A549 (cell line): Measurements from ENCODE around the gene CLCF1. TPM values are rescaled to one million over a fixed set of nuclear protein-coding genes. Genes with fewer than 3 reads are reported as not detected.

Experiments
- ATAC-seq, 2 experiments: fragments of 200-7000 bp in 1 of 2; fragments of >200 bp in 1 of 2; cut with Nextera tagmentation in 1 of 2; cut with Tn5 transposase in 1 of 2; 3 replicates each; pipeline versions ENCODE4 v1.8.0 to v1.9.1; 2018 to 2020; ENCODE audit warnings: mild to moderate bottlenecking in 1 of 2, moderate library complexity in 1 of 2
- CTCF ChIA-PET: fragments of 300-600 bp; sonication (Branson Sonifier 250); formaldehyde crosslinking; extraction: SDS; loops from one replicate; lab custom pipeline; 2021; ENCODE audit warnings: antibody characterized with exemption, inconsistent platforms; lab: Yijun Ruan, JAX
- POLR2A ChIA-PET: fragments of 350-600 bp; formaldehyde crosslinking; extraction: SDS; loops from one replicate; lab custom pipeline; 2021; ENCODE audit warnings: antibody characterized with exemption, inconsistent platforms; lab: Yijun Ruan, JAX
- DNase-seq, 2 experiments: peaks; one replicate each; pipeline versions ENCODE4 v3.0.0 to v3.0.0-alpha.2; 2011 to 2016; ENCODE audit warnings: low read depth in 1 of 2, low spot score in 1 of 2
- FAIRE-seq: peaks from 2 replicates; lab custom pipeline; 2011; peaks lifted over from hg19 to GRCh38; lab: Jason Lieb, UNC
- H3K27ac ChIP-seq, 2 experiments: fragments of >200 bp; sonication (Bioruptor Twin); formaldehyde crosslinking; 3 replicates each; pipeline ENCODE4 v1.5.1; 2016 to 2017
- H3K4me1 ChIP-seq: fragments of >200 bp; sonication (Bioruptor Twin); formaldehyde crosslinking; 3 replicates; pipeline ENCODE4 v1.6.1; 2016
- H3K4me2 ChIP-seq: fragments of >200 bp; sonication (Bioruptor Twin); formaldehyde crosslinking; 3 replicates; pipeline ENCODE4 v1.6.1; 2016
- H3K4me3 ChIP-seq: fragments of >200 bp; sonication (Bioruptor Twin); formaldehyde crosslinking; 3 replicates; pipeline ENCODE4 v1.5.1; 2016
- H3K9me3 ChIP-seq: fragments of >200 bp; sonication (Bioruptor Twin); formaldehyde crosslinking; 3 replicates; pipeline ENCODE4 v1.6.1; 2016
- CBX8 ChIP-seq: fragments of 200-600 bp; sonication (generic); IDR thresholded peaks from 2 replicates; pipeline ENCODE4 v1.6.1; 2016
- CEBPB ChIP-seq, 2 experiments: fragments of >200 bp in 1 of 2; sonication (Bioruptor Twin) in 1 of 2; formaldehyde crosslinking in 1 of 2; IDR thresholded peaks; 2 replicates each; pipeline ENCODE4 v1.6.1; 2012 to 2016
- CHD4 ChIP-seq: fragments of 200-600 bp; sonication (generic); IDR thresholded peaks from 2 replicates; pipeline ENCODE4 v1.6.1; 2016; ENCODE audit warnings: antibody characterized with exemption, mild to moderate bottlenecking, borderline replicate concordance
- EHMT2 ChIP-seq: fragments of 200-600 bp; sonication (generic); IDR thresholded peaks from 2 replicates; pipeline ENCODE4 v1.6.1; 2016; ENCODE audit warnings: antibody characterized with exemption, low read depth, mild to moderate bottlenecking, moderate library complexity
- ELK1 ChIP-seq: fragments of 150-350 bp; IDR thresholded peaks from 2 replicates; pipeline ENCODE4 v1.6.1; 2014; ENCODE audit warnings: low read depth, mild to moderate bottlenecking, low read length
- EP300 ChIP-seq, 2 experiments: fragments of >200 bp; sonication (Bioruptor Twin); formaldehyde crosslinking; IDR thresholded peaks; 2 replicates in 1 of 2; 3 replicates in 1 of 2; pipeline ENCODE4 v1.6.1; 2016 to 2017
- ESRRA ChIP-seq: fragments of 150-350 bp; IDR thresholded peaks from 2 replicates; pipeline ENCODE4 v1.6.1; 2014; ENCODE audit warnings: mild to moderate bottlenecking, low read length, borderline replicate concordance
- FOSL2 ChIP-seq, 2 experiments: fragments of 450-650 bp in 1 of 2; fragments of >200 bp in 1 of 2; sonication (Bioruptor Twin) in 1 of 2; formaldehyde crosslinking; IDR thresholded peaks; 2 replicates each; pipeline versions ENCODE4 v1.5.0 to v1.6.1; 2016 to 2020; ENCODE audit warnings: mild to moderate bottlenecking in 1 of 2, moderate library complexity in 1 of 2
- GATA3 ChIP-seq: IDR thresholded peaks from 2 replicates; pipeline ENCODE4 v1.6.1; 2012; ENCODE audit warnings: borderline replicate concordance
- HDAC2 ChIP-seq: fragments of 200-600 bp; sonication (generic); IDR thresholded peaks from 2 replicates; pipeline ENCODE4 v1.6.1; 2016
- HMGXB4 ChIP-seq: fragments of 250-450 bp; sonication (Bioruptor Pico); IDR thresholded peaks from 2 replicates; pipeline ENCODE4 v1.5.0; 2021; ENCODE audit warnings: mild to moderate bottlenecking, moderate library complexity, borderline replicate concordance
- HOXA7 ChIP-seq: fragments of 250-450 bp; sonication (Bioruptor Pico); IDR thresholded peaks from 2 replicates; pipeline ENCODE4 v1.5.0; 2020; ENCODE audit warnings: mild to moderate bottlenecking, moderate library complexity
- JUNB ChIP-seq: fragments of >200 bp; sonication (Bioruptor Twin); formaldehyde crosslinking; IDR thresholded peaks from 2 replicates; pipeline ENCODE4 v1.6.1; 2016
- KDM1A ChIP-seq: fragments of 200-600 bp; sonication (generic); IDR thresholded peaks from 2 replicates; pipeline ENCODE4 v1.6.1; 2016; ENCODE audit warnings: low read depth, mild to moderate bottlenecking
- MAFK ChIP-seq: fragments of 450-650 bp; IDR thresholded peaks from 2 replicates; pipeline ENCODE4 v1.6.1; 2014; ENCODE audit not compliant: partially characterized antibody
- MYC ChIP-seq: IDR thresholded peaks from 2 replicates; pipeline ENCODE4 v1.6.1; 2012; ENCODE audit warnings: mild to moderate bottlenecking, inconsistent platforms, low read length, improper control_type of control experiment, borderline replicate concordance
- NFE2L2 ChIP-seq: fragments of 150-350 bp; conservative IDR thresholded peaks from 2 replicates; pipeline ENCODE4 v1.6.1; 2014; ENCODE audit warnings: low read length
- NPAS2 ChIP-seq: fragments of 250-450 bp; sonication (Bioruptor Pico); IDR thresholded peaks from 2 replicates; pipeline ENCODE4 v1.8.0; 2022; ENCODE audit warnings: mild to moderate bottlenecking, moderate library complexity, borderline replicate concordance
- NR3C1 ChIP-seq: fragments of >200 bp; sonication (Bioruptor Twin); formaldehyde crosslinking; IDR thresholded peaks from 3 replicates; pipeline ENCODE4 v1.6.1; 2017
- POLR2AphosphoS2 ChIP-seq: conservative IDR thresholded peaks from 2 replicates; pipeline ENCODE4 v1.6.1; 2012; ENCODE audit warnings: low read length, improper control_type of control experiment, inconsistent platforms
- RAD21 ChIP-seq, 2 experiments: fragments of >200 bp in 1 of 2; sonication (Bioruptor Twin) in 1 of 2; formaldehyde crosslinking in 1 of 2; IDR thresholded peaks in 1 of 2; conservative IDR thresholded peaks in 1 of 2; 2 replicates in 1 of 2; 3 replicates in 1 of 2; pipeline ENCODE4 v1.6.1; 2012 to 2018; ENCODE audit warnings: inconsistent platforms in 1 of 2
- RARB ChIP-seq: fragments of 250-450 bp; sonication (Bioruptor Pico); IDR thresholded peaks from 2 replicates; pipeline ENCODE4 v1.8.0; 2021; ENCODE audit warnings: mild to moderate bottlenecking, moderate library complexity
- RCOR1 ChIP-seq: fragments of 150-350 bp; IDR thresholded peaks from 2 replicates; pipeline ENCODE4 v1.6.1; 2014; ENCODE audit warnings: antibody characterized with exemption, low read length, low read depth
- SREBF2 ChIP-seq: fragments of 450-650 bp; IDR thresholded peaks from 2 replicates; pipeline ENCODE4 v1.6.1; 2014; ENCODE audit warnings: mild to moderate bottlenecking, moderate library complexity
- TP53 ChIP-seq: fragments of 250-450 bp; sonication (Bioruptor Pico); IDR thresholded peaks from 2 replicates; pipeline ENCODE4 v1.5.0; 2021; ENCODE audit warnings: mild to moderate bottlenecking, moderate library complexity
- ZC3H11A ChIP-seq: fragments of 450-650 bp; IDR thresholded peaks from 2 replicates; pipeline ENCODE4 v1.6.1; 2014; ENCODE audit warnings: antibody characterized with exemption, mild to moderate bottlenecking
- ZNF302 ChIP-seq: fragments of 250-450 bp; sonication (Bioruptor Pico); IDR thresholded peaks from 2 replicates; pipeline ENCODE4 v1.9.0; 2021; ENCODE audit warnings: inconsistent platforms, mild to moderate bottlenecking, moderate library complexity
- ZSCAN20 ChIP-seq: fragments of 250-450 bp; sonication (Bioruptor Pico); IDR thresholded peaks from 2 replicates; pipeline ENCODE4 v1.8.0; 2022; ENCODE audit warnings: mild to moderate bottlenecking, moderate library complexity
- WGBS: methylation state at CpG from one replicate; pipeline ENCODE4 v1.1.6; 2017; ENCODE audit errors: missing lambda C conversion rate; 5-methylcytosine and 5-hydroxymethylcytosine counted together
- polyA plus RNA-seq, 4 experiments: library from polyadenylated mRNA; depleted of rRNA in 3 of 4; stranded (reverse); fragments of >200 nt; fragmentation: RNase III in 1 of 4; extraction: RNeasy Plus Mini Kit Qiagen cat#74134 plus additional on column Dnase treatment in 1 of 4; gene quantifications; 2 replicates in 3 of 4; 3 replicates in 1 of 4; pipeline ENCODE4 v1.2.3, GENCODE V29; 2011 to 2017
- TF ChIP-seq, protein P1 (sequence below): fragments of 200-600 bp; sonication (generic); IDR thresholded peaks from 2 replicates; pipeline ENCODE4 v1.6.1; 2016; ENCODE audit warnings: antibody characterized with exemption, mild to moderate bottlenecking, moderate library complexity
- TF ChIP-seq, protein P2 (sequence below): IDR thresholded peaks from 2 replicates; pipeline ENCODE4 v1.6.1; 2012; ENCODE audit warnings: low read depth, borderline replicate concordance
- TF ChIP-seq, protein P3 (sequence below): fragments of >200 bp; sonication (Bioruptor Twin); formaldehyde crosslinking; IDR thresholded peaks from 3 replicates; pipeline ENCODE4 v1.5.1; 2016

Gene CLCF1
- polyA plus RNA-seq, 2 of the 4 experiments (the other 2 are of a cell fraction): 23.9 to 31.0 TPM

- TF ChIP-seq NFE2L2 (no peak), GATA3 (no peak), CBX8 (no peak), RARB (CRISPR knock-in tag) (no peak), MAFK (no peak), KDM1A (no peak), MYC (no peak), ZC3H11A (no peak), FOSL2 (IDR thresholded peaks at IDR 0.05) (no peak), FOSL2 (CRISPR knock-in tag; IDR thresholded peaks at IDR 0.05) (no peak), HDAC2 (no peak), CHD4 (no peak), POLR2AphosphoS2 (no peak), HOXA7 (no peak), EP300 (IDR thresholded peaks at IDR 0.05) (no peak), RCOR1 (no peak), SREBF2 (no peak), NPAS2 (no peak), EHMT2 (no peak)
- TF ChIP-seq, protein P1, sequence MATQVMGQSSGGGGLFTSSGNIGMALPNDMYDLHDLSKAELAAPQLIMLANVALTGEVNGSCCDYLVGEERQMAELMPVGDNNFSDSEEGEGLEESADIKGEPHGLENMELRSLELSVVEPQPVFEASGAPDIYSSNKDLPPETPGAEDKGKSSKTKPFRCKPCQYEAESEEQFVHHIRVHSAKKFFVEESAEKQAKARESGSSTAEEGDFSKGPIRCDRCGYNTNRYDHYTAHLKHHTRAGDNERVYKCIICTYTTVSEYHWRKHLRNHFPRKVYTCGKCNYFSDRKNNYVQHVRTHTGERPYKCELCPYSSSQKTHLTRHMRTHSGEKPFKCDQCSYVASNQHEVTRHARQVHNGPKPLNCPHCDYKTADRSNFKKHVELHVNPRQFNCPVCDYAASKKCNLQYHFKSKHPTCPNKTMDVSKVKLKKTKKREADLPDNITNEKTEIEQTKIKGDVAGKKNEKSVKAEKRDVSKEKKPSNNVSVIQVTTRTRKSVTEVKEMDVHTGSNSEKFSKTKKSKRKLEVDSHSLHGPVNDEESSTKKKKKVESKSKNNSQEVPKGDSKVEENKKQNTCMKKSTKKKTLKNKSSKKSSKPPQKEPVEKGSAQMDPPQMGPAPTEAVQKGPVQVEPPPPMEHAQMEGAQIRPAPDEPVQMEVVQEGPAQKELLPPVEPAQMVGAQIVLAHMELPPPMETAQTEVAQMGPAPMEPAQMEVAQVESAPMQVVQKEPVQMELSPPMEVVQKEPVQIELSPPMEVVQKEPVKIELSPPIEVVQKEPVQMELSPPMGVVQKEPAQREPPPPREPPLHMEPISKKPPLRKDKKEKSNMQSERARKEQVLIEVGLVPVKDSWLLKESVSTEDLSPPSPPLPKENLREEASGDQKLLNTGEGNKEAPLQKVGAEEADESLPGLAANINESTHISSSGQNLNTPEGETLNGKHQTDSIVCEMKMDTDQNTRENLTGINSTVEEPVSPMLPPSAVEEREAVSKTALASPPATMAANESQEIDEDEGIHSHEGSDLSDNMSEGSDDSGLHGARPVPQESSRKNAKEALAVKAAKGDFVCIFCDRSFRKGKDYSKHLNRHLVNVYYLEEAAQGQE: no peak
- TF ChIP-seq, all 56 proteins: peak for 0
These were observed 49.9 kb downstream of the CLCF1 start for GRCh38 chr11:67323526-67323925.

DNA sequence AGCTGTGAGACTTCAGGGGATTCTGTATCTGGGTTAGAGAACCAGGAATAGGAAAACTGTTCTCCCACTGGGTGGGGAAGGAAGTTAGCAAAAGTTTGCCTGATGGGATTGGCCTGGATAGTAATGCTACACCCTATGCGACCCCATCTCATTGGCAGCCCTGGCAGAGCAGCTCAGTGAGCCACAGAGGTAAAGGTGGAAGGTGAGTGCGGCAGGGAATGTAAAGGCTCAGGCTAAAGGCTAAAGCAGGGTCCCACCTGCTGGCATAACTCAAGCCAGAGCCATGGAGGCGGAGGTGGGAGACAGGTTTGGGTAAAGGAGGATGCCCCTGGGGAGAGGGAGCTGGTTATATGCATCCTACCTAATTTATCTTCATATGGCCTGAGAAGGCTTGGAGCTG lies 51.3 kb downstream of the CLCF1 start:
- WGBS: 95% methylated on average over 3 of the region's 3 CpGs
- no peak overlapping the region for H3K27ac ChIP-seq
- CTCF ChIA-PET: interaction anchor here (1.0 to 12.3 kb wide), 13 partner anchors 10 to 291 kb away, joined by 3 to 178 read pairs (median 7); partner anchors contain the start of gene GRK2
- DNase-seq: no peak
- TF ChIP-seq, protein P2, sequence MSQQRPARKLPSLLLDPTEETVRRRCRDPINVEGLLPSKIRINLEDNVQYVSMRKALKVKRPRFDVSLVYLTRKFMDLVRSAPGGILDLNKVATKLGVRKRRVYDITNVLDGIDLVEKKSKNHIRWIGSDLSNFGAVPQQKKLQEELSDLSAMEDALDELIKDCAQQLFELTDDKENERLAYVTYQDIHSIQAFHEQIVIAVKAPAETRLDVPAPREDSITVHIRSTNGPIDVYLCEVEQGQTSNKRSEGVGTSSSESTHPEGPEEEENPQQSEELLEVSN: no peak
- no peak for TF ChIP-seq TP53 (CRISPR knock-in tag)
- TF ChIP-seq, protein P3, sequence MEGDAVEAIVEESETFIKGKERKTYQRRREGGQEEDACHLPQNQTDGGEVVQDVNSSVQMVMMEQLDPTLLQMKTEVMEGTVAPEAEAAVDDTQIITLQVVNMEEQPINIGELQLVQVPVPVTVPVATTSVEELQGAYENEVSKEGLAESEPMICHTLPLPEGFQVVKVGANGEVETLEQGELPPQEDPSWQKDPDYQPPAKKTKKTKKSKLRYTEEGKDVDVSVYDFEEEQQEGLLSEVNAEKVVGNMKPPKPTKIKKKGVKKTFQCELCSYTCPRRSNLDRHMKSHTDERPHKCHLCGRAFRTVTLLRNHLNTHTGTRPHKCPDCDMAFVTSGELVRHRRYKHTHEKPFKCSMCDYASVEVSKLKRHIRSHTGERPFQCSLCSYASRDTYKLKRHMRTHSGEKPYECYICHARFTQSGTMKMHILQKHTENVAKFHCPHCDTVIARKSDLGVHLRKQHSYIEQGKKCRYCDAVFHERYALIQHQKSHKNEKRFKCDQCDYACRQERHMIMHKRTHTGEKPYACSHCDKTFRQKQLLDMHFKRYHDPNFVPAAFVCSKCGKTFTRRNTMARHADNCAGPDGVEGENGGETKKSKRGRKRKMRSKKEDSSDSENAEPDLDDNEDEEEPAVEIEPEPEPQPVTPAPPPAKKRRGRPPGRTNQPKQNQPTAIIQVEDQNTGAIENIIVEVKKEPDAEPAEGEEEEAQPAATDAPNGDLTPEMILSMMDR: no peak
- TF ChIP-seq ZSCAN20 (CRISPR knock-in tag): no peak
- TF ChIP-seq ESRRA: no peak
- TF ChIP-seq CEBPB (IDR thresholded peaks at IDR 0.05): no peak
- TF ChIP-seq HMGXB4 (CRISPR knock-in tag): no peak
- no peak for TF ChIP-seq NR3C1
- TF ChIP-seq CHD4: no peak
- TF ChIP-seq FOSL2 (IDR thresholded peaks at IDR 0.05): no peak
- no peak for TF ChIP-seq FOSL2 (CRISPR knock-in tag; IDR thresholded peaks at IDR 0.05)
- no peak for TF ChIP-seq CBX8
- TF ChIP-seq ELK1: no peak
- no peak for TF ChIP-seq RAD21 (conservative IDR thresholded peaks at IDR 0.05 in 1 of 2, IDR thresholded peaks at IDR 0.05 in 1 of 2)
- TF ChIP-seq ZNF302 (CRISPR knock-in tag): no peak
- TF ChIP-seq JUNB: no peak
- TF ChIP-seq, all 56 proteins: peak for 0
- ATAC-seq (no peak), FAIRE-seq (no peak)
- Histone ChIP-seq H3K4me1 (peaks cover 7% of the 10 kb centered on the region), H3K9me3 (no peaks in the 10 kb centered on the region), H3K4me3 (no peak overlapping the region), H3K4me2 (no peak overlapping the region)
- POLR2A ChIA-PET: no interaction called here

More at GRCh38 chr11:67323526-67323925, 49.9 kb downstream of the CLCF1 start:
- POLR2A ChIA-PET: no interaction called here
- Histone ChIP-seq H3K4me3 (no peak overlapping the region), H3K9me3 (no peaks in the 10 kb centered on the region), H3K27ac (no peak overlapping the region), H3K4me2 (no peak overlapping the region), H3K4me1 (peaks cover 5% of the 10 kb centered on the region)
- DNase-seq: no peak
- ATAC-seq: no peak
- FAIRE-seq: no peak
- CTCF ChIA-PET: interaction anchor here (0.9 to 12.3 kb wide), 8 partner anchors 13 to 290 kb away, joined by 3 to 178 read pairs (median 8); no protein-coding TSS in a partner anchor
- WGBS: 95% methylated on average over 7 of the region's 7 CpGs
